H9 (cell line): ENCODE data around the gene RPL21. TPM values are rescaled to one million over a fixed set of nuclear protein-coding genes. Genes with fewer than 3 reads are reported as not detected.
"Not testable (repeated sequence)": the region's sequence is repeated elsewhere in the genome, so short reads cannot be mapped to it uniquely, and the experiment has no call there.

Source experiments
- DNase-seq: peaks from one replicate; pipeline ENCODE4 v3.0.0-alpha.2; 2017
- H2AFZ ChIP-seq: one replicate; pipeline ENCODE4 v1.6.1; 2013; ENCODE audit warnings: mild to moderate bottlenecking, low read length, control low read depth, moderate library complexity
- H2AK5ac ChIP-seq: 2 replicates; pipeline ENCODE4 v1.6.1; 2013; ENCODE audit warnings: low read length, control low read depth, mixed read lengths; ENCODE audit not compliant: insufficient read length
- H2BK120ac ChIP-seq: one replicate; pipeline ENCODE4 v1.6.1; 2013; ENCODE audit warnings: low read depth, mild to moderate bottlenecking, low read length, control low read depth, inconsistent platforms; ENCODE audit not compliant: poor library complexity, severe bottlenecking
- H2BK12ac ChIP-seq: 2 replicates; pipeline ENCODE4 v1.6.1; 2013; ENCODE audit warnings: low read length, control low read depth, mixed read lengths, low read depth; ENCODE audit not compliant: insufficient read length
- H2BK15ac ChIP-seq: 2 replicates; pipeline ENCODE4 v1.6.1; 2013; ENCODE audit warnings: low read depth, low read length, control low read depth
- H2BK20ac ChIP-seq: one replicate; pipeline ENCODE4 v1.6.1; 2013; ENCODE audit warnings: low read depth, mild to moderate bottlenecking, low read length, control low read depth, inconsistent platforms; ENCODE audit not compliant: poor library complexity, severe bottlenecking
- H2BK5ac ChIP-seq: 2 replicates; pipeline ENCODE4 v1.6.1; 2013; ENCODE audit warnings: low read length, control low read depth, mixed read lengths; ENCODE audit not compliant: insufficient read length
- H3K14ac ChIP-seq: 2 replicates; pipeline ENCODE4 v1.6.1; 2013; ENCODE audit warnings: low read length, control low read depth; ENCODE audit not compliant: insufficient read depth
- H3K18ac ChIP-seq: 2 replicates; pipeline ENCODE4 v1.6.1; 2013; ENCODE audit warnings: low read depth, mild to moderate bottlenecking, mixed read lengths, low read length, control low read depth; ENCODE audit not compliant: insufficient read length
- H3K23ac ChIP-seq: 2 replicates; pipeline ENCODE4 v1.6.1; 2013; ENCODE audit warnings: low read length, control low read depth, mixed read lengths, low read depth; ENCODE audit not compliant: insufficient read length
- H3K23me2 ChIP-seq: 2 replicates; pipeline ENCODE4 v1.6.1; 2013; ENCODE audit warnings: low read depth, mild to moderate bottlenecking, mixed read lengths, low read length, control low read depth; ENCODE audit not compliant: insufficient read length, poor library complexity, severe bottlenecking
- H3K27ac ChIP-seq: 2 replicates; pipeline ENCODE4 v1.5.1; 2013; ENCODE audit warnings: low read length, control low read depth, mixed read lengths, low read depth; ENCODE audit not compliant: insufficient read length
- H3K27me3 ChIP-seq: 2 replicates; pipeline ENCODE4 v1.6.1; 2013; ENCODE audit warnings: low read length, control low read depth, inconsistent platforms; ENCODE audit not compliant: insufficient read depth
- H3K4ac ChIP-seq: 2 replicates; pipeline ENCODE4 v1.6.1; 2013; ENCODE audit warnings: low read depth, mild to moderate bottlenecking, control low read depth, inconsistent platforms, low read length, moderate library complexity
- H3K4me1 ChIP-seq: 2 replicates; pipeline ENCODE4 v1.6.1; 2013; ENCODE audit warnings: low read length, control low read depth, inconsistent platforms; ENCODE audit not compliant: insufficient read depth
- H3K4me2 ChIP-seq: 2 replicates; pipeline ENCODE4 v1.6.1; 2013; ENCODE audit warnings: low read length, control low read depth, mixed read lengths; ENCODE audit not compliant: insufficient read length, insufficient read depth
- H3K56ac ChIP-seq: 2 replicates; pipeline ENCODE4 v1.6.1; 2013; ENCODE audit warnings: low read depth, mild to moderate bottlenecking, mixed read lengths, low read length, control low read depth; ENCODE audit not compliant: insufficient read length
- H3K79me1 ChIP-seq: 2 replicates; pipeline ENCODE4 v1.6.1; 2013; ENCODE audit warnings: low read depth, mild to moderate bottlenecking, moderate library complexity, low read length, control low read depth, inconsistent platforms; ENCODE audit not compliant: insufficient read depth, poor library complexity, severe bottlenecking
- H3K79me2 ChIP-seq: 2 replicates; pipeline ENCODE4 v1.6.1; 2013; ENCODE audit warnings: low read length, control low read depth, inconsistent platforms; ENCODE audit not compliant: insufficient read depth
- H3K9ac ChIP-seq: 2 replicates; pipeline ENCODE4 v1.6.1; 2013; ENCODE audit warnings: low read length, control low read depth, mixed read lengths; ENCODE audit not compliant: insufficient read length; ENCODE audit errors: extremely low read depth
- H3K9me3 ChIP-seq: one replicate; pipeline ENCODE4 v1.6.1; 2013; ENCODE audit warnings: low read depth, low read length, inconsistent platforms; ENCODE audit not compliant: control insufficient read depth
- H3T11ph ChIP-seq: one replicate; pipeline ENCODE4 v1.6.1; 2013; ENCODE audit warnings: mild to moderate bottlenecking, low read length, control low read depth, inconsistent platforms
- H4K20me1 ChIP-seq: one replicate; pipeline ENCODE4 v1.6.1; 2013; ENCODE audit not compliant: control insufficient read depth, insufficient read length, insufficient read depth
- H4K5ac ChIP-seq: 2 replicates; pipeline ENCODE4 v1.6.1; 2013; ENCODE audit warnings: low read depth, mild to moderate bottlenecking, mixed read lengths, low read length, control low read depth; ENCODE audit not compliant: insufficient read length
- H4K8ac ChIP-seq: replicated peaks from 2 replicates; pipeline ENCODE4 v1.6.1; 2013; ENCODE audit warnings: low read length, control low read depth, mixed read lengths, low read depth; ENCODE audit not compliant: insufficient read length
- H4K91ac ChIP-seq: 2 replicates; pipeline ENCODE4 v1.6.1; 2013; ENCODE audit warnings: low read depth, mild to moderate bottlenecking, moderate library complexity, mixed read lengths, low read length, control low read depth; ENCODE audit not compliant: insufficient read length
- H3K27ac Mint-ChIP-seq, 3 experiments: 2 replicates in 2 of 3; 3 replicates in 1 of 3; pipeline ENCODE4 v1.8.0; 2020 to 2021; ENCODE audit warnings: mixed read lengths in 3 of 3, mild to moderate bottlenecking in 1 of 3, moderate library complexity in 1 of 3
- H3K27me3 Mint-ChIP-seq: 2 replicates; pipeline ENCODE4 v1.8.0; 2021; ENCODE audit warnings: low read depth, mild to moderate bottlenecking, moderate library complexity, mixed read lengths
- H3K36me3 Mint-ChIP-seq, 3 experiments: 2 replicates in 2 of 3; 3 replicates in 1 of 3; pipeline ENCODE4 v1.8.0; 2020 to 2021; ENCODE audit warnings: low read depth in 3 of 3, mixed read lengths in 3 of 3; ENCODE audit not compliant: insufficient read depth in 1 of 3
- H3K4me1 Mint-ChIP-seq, 2 experiments: 2 replicates each; pipeline ENCODE4 v1.8.0; 2020; ENCODE audit warnings: mixed read lengths in 2 of 2
- H3K4me3 Mint-ChIP-seq, 2 experiments: 2 replicates in 1 of 2; 3 replicates in 1 of 2; pipeline ENCODE4 v1.8.0; 2020 to 2021; ENCODE audit warnings: mild to moderate bottlenecking in 2 of 2, mixed read lengths in 2 of 2, moderate library complexity in 1 of 2
- H3K9me3 Mint-ChIP-seq, 2 experiments: 2 replicates in 1 of 2; 3 replicates in 1 of 2; pipeline ENCODE4 v1.8.0; 2020; ENCODE audit warnings: mild to moderate bottlenecking in 2 of 2, mixed read lengths in 2 of 2, moderate library complexity in 1 of 2
- WGBS: extraction: QIAGEN DNeasy Blood & Tissue Kit; methylation state at CpG from one replicate; pipeline ENCODE4 v1.1.7; 2013; ENCODE audit warnings: missing lambda C conversion rate, low lambda C conversion rate, mixed read lengths; ENCODE audit not compliant: insufficient read length; ENCODE audit errors: extremely low coverage; 5-methylcytosine and 5-hydroxymethylcytosine counted together
- total RNA-seq: library from RNA; stranded (reverse); gene quantifications from 2 replicates; pipeline ENCODE4 v1.2.1, GENCODE V29; 2021
- TF ChIP-seq, protein P1 (sequence below): fragments of 200-600 bp; sonication (generic); conservative IDR thresholded peaks from 3 replicates; pipeline ENCODE4 v1.8.0; 2021; ENCODE audit warnings: antibody characterized with exemption, mild to moderate bottlenecking

RPL21 gene
- total RNA-seq, 1 experiment from 2014 or later: 1,099 TPM

GRCh38 chr13:27290715-27291114 is 39.4 kb downstream of the RPL21 start:
- Histone ChIP-seq H3K4me1 (no peaks in the 10 kb centered on the region), H2BK12ac (no peak overlapping the region)
- no CpG with 5 or more reads among the region's 4 CpGs for WGBS

GRCh38 chr13:27291967-27292366 is 40.6 kb downstream of the RPL21 start:
- WGBS: no CpG with 5 or more reads among the region's 8 CpGs
- not testable (repeated sequence) for H3K27me3 Mint-ChIP-seq

More at GRCh38 chr13:27290715-27291114, 39.4 kb downstream of the RPL21 start:
- Histone ChIP-seq H2BK120ac (no peak overlapping the region), H4K91ac (no peak overlapping the region), H3K79me2 (no peaks in the 10 kb centered on the region), H4K8ac (no peak overlapping the region), H3K9me3 (no peaks in the 10 kb centered on the region), H2AK5ac (no peak overlapping the region), H3T11ph (no peak overlapping the region), H3K23me2 (no peaks in the 10 kb centered on the region), H4K20me1 (no peaks in the 10 kb centered on the region), H2AFZ (no peak overlapping the region), H3K4me2 (no peak overlapping the region), H3K27me3 (no peaks in the 10 kb centered on the region), H3K27ac (no peak overlapping the region), H3K23ac (no peak overlapping the region), H2BK20ac (no peak overlapping the region), H3K56ac (no peak overlapping the region), H2BK15ac (no peak overlapping the region), H3K9ac (no peak overlapping the region), H4K5ac (no peak overlapping the region), H2BK5ac (no peak overlapping the region), H3K4ac (no peak overlapping the region), H3K79me1 (no peaks in the 10 kb centered on the region), H3K14ac (no peak overlapping the region), H3K18ac (no peak overlapping the region)
- no peaks in the 10 kb centered on the region for H3K36me3 Mint-ChIP-seq
- no peak overlapping the region; a peak in 1 of 7 replicates for H3K27ac Mint-ChIP-seq
- peak; percentile 24 for DNase-seq
- H3K4me1 Mint-ChIP-seq: peaks cover 0 to 3% of the 10 kb centered on the region in 2 experiments; a peak in 1 of 4 replicates
- peaks cover 0 to 3% of the 10 kb centered on the region in 2 experiments; a peak in 1 of 5 replicates for H3K9me3 Mint-ChIP-seq
- TF ChIP-seq, protein P1, sequence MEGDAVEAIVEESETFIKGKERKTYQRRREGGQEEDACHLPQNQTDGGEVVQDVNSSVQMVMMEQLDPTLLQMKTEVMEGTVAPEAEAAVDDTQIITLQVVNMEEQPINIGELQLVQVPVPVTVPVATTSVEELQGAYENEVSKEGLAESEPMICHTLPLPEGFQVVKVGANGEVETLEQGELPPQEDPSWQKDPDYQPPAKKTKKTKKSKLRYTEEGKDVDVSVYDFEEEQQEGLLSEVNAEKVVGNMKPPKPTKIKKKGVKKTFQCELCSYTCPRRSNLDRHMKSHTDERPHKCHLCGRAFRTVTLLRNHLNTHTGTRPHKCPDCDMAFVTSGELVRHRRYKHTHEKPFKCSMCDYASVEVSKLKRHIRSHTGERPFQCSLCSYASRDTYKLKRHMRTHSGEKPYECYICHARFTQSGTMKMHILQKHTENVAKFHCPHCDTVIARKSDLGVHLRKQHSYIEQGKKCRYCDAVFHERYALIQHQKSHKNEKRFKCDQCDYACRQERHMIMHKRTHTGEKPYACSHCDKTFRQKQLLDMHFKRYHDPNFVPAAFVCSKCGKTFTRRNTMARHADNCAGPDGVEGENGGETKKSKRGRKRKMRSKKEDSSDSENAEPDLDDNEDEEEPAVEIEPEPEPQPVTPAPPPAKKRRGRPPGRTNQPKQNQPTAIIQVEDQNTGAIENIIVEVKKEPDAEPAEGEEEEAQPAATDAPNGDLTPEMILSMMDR: no peak
- H3K4me3 Mint-ChIP-seq: no peak overlapping the region
- H3K27me3 Mint-ChIP-seq: no peaks in the 10 kb centered on the region; the same call in 1 of the 2 replicates

More at GRCh38 chr13:27291967-27292366, 40.6 kb downstream of the RPL21 start:
- not testable (repeated sequence) for H2BK5ac ChIP-seq, H4K5ac ChIP-seq, H2BK15ac ChIP-seq, H3K4ac ChIP-seq, H2BK120ac ChIP-seq, H3K4me1 Mint-ChIP-seq, H3K56ac ChIP-seq, H3T11ph ChIP-seq, H3K23ac ChIP-seq, H3K27me3 ChIP-seq, H3K4me2 ChIP-seq, H3K4me1 ChIP-seq, H4K8ac ChIP-seq, H3K27ac Mint-ChIP-seq, H2BK20ac ChIP-seq, H4K91ac ChIP-seq, H3K27ac ChIP-seq, H2AFZ ChIP-seq, H3K23me2 ChIP-seq, H3K14ac ChIP-seq, H4K20me1 ChIP-seq, H3K4me3 Mint-ChIP-seq, H3K36me3 Mint-ChIP-seq, H3K18ac ChIP-seq, H2BK12ac ChIP-seq, H3K9me3 ChIP-seq, H2AK5ac ChIP-seq, H3K9me3 Mint-ChIP-seq, H3K9ac ChIP-seq, DNase-seq, H3K79me1 ChIP-seq, H3K79me2 ChIP-seq
